ENCODE data around the gene ZBTB7C. TPM values are rescaled to one million over a fixed set of nuclear protein-coding genes. Genes with fewer than 3 reads are reported as not detected.

ZBTB7C gene
- polyA plus RNA-seq, 2 of the 4 experiments (the other 2 are of a cell fraction): 0.10 to 0.12 TPM

- POLR2A ChIA-PET: no interaction called here
- no peak for FAIRE-seq
- no peak overlapping the region for H3K4me3 ChIP-seq
- WGBS (ENCODE audit: missing lambda C conversion rate): 68% methylated on average over 9 of the region's 9 CpGs
- ATAC-seq: no peak
- H3K9me3 ChIP-seq: no peaks in the 10 kb centered on the region
- no peak for DNase-seq (ENCODE audit: low read depth in 1 of 2, low spot score in 1 of 2)
- H3K4me1 ChIP-seq: no peaks in the 10 kb centered on the region
- CTCF ChIA-PET: no interaction called here
- no peak for TF ChIP-seq EP300 (IDR thresholded peaks at IDR 0.05)
- TF ChIP-seq RNF2 (IDR thresholded peaks at IDR 0.05; ENCODE audit: borderline replicate concordance, low read depth): no peak
- TF ChIP-seq HES2 (IDR thresholded peaks at IDR 0.05): no peak
- no peak for TF ChIP-seq EHMT2 (IDR thresholded peaks at IDR 0.05; ENCODE audit: low read depth)
- no peak for TF ChIP-seq RCOR1 (IDR thresholded peaks at IDR 0.05; ENCODE audit: low read depth, low read length)
- no peak for TF ChIP-seq CHD2 (IDR thresholded peaks at IDR 0.05; ENCODE audit: low read length, partially characterized antibody)
- TF ChIP-seq ZFP36 (IDR thresholded peaks at IDR 0.05; ENCODE audit: borderline replicate concordance, partially characterized antibody): no peak
- TF ChIP-seq TP53 (CRISPR knock-in tag; IDR thresholded peaks at IDR 0.05): no peak
- no peak for TF ChIP-seq CTCF (IDR thresholded peaks at IDR 0.05)
- TF ChIP-seq KDM1A (IDR thresholded peaks at IDR 0.05; ENCODE audit: low read depth): no peak
- TF ChIP-seq RARB (CRISPR knock-in tag; IDR thresholded peaks at IDR 0.05): no peak
- no peak for TF ChIP-seq FOXS1 (CRISPR knock-in tag; IDR thresholded peaks at IDR 0.05)
- no peak for TF ChIP-seq NFE2L2 (conservative IDR thresholded peaks at IDR 0.05; ENCODE audit: low read length)
- H3K27ac ChIP-seq: no peak overlapping the region
- H3K4me2 ChIP-seq: no peak overlapping the region
These were observed 192.4 kb downstream of the ZBTB7C start for GRCh38 chr18:48216639-48217257.

GRCh38 chr18:48215876-48216638 lies 193.1 kb downstream of the ZBTB7C start:
- H3K4me1 ChIP-seq: no peaks in the 10 kb centered on the region
- WGBS (ENCODE audit: missing lambda C conversion rate): 21% methylated on average over 9 of the region's 9 CpGs
- no peak overlapping the region for H3K27ac ChIP-seq
- no peak for TF ChIP-seq EP300 (IDR thresholded peaks at IDR 0.05)
- TF ChIP-seq ZNF302 (CRISPR knock-in tag; IDR thresholded peaks at IDR 0.05): no peak
- TF ChIP-seq CTCF (IDR thresholded peaks at IDR 0.05): no peak
- no peak for TF ChIP-seq BCL3 (IDR thresholded peaks at IDR 0.05)
- TF ChIP-seq PHF8 (IDR thresholded peaks at IDR 0.05; ENCODE audit: borderline replicate concordance, low read depth): no peak
- TF ChIP-seq HMGXB4 (CRISPR knock-in tag; IDR thresholded peaks at IDR 0.05; ENCODE audit: borderline replicate concordance): no peak
- TF ChIP-seq SMC3 (IDR thresholded peaks at IDR 0.05): no peak
- no peak for TF ChIP-seq ESRRA (IDR thresholded peaks at IDR 0.05; ENCODE audit: borderline replicate concordance, low read length)
- no peak for TF ChIP-seq CHD4 (IDR thresholded peaks at IDR 0.05; ENCODE audit: borderline replicate concordance)
- TF ChIP-seq FOSB (CRISPR knock-in tag; IDR thresholded peaks at IDR 0.05): no peak
- no peak for TF ChIP-seq HDAC2 (IDR thresholded peaks at IDR 0.05)
- no peak for TF ChIP-seq HOXB13 (CRISPR knock-in tag; IDR thresholded peaks at IDR 0.05; ENCODE audit: low read depth)
- no peak for TF ChIP-seq POLR2A (IDR thresholded peaks at IDR 0.05; ENCODE audit: low read length)
- no peak for TF ChIP-seq POLR2AphosphoS2 (conservative IDR thresholded peaks at IDR 0.05; ENCODE audit: low read length)
- TF ChIP-seq ZFP36 (IDR thresholded peaks at IDR 0.05; ENCODE audit: borderline replicate concordance, partially characterized antibody): no peak
- no peak for TF ChIP-seq MAZ (IDR thresholded peaks at IDR 0.05; ENCODE audit: borderline replicate concordance, low read depth, low read length)
- ChIA-PET CTCF (no interaction called here), POLR2A (no interaction called here)
- DNase-seq (ENCODE audit: low read depth in 1 of 2, low spot score in 1 of 2) (no peak), ATAC-seq (no peak), FAIRE-seq (no peak)
- H3K4me2 ChIP-seq: no peak overlapping the region
- no peaks in the 10 kb centered on the region for H3K9me3 ChIP-seq
- no peak overlapping the region for H3K4me3 ChIP-seq

All from A549 (cell line).